22Rv1 (cell line): Measurements from ENCODE around the gene AOPEP.

ENCODE experiments used
- H3K27ac ChIP-seq: fragments of 450-650 bp; 2 replicates; pipeline ENCODE4 v1.5.1; 2017
- ZFX ChIP-seq: fragments of 450-650 bp; IDR thresholded peaks from 2 replicates; pipeline ENCODE4 v1.6.1; 2017; ENCODE audit warnings: antibody characterized with exemption, borderline replicate concordance
- TF ChIP-seq, protein P1 (sequence below): fragments of 450-650 bp; IDR thresholded peaks from 2 replicates; pipeline ENCODE4 v1.5.1; 2017; ENCODE audit warnings: mild to moderate bottlenecking

AOPEP gene

DNA sequence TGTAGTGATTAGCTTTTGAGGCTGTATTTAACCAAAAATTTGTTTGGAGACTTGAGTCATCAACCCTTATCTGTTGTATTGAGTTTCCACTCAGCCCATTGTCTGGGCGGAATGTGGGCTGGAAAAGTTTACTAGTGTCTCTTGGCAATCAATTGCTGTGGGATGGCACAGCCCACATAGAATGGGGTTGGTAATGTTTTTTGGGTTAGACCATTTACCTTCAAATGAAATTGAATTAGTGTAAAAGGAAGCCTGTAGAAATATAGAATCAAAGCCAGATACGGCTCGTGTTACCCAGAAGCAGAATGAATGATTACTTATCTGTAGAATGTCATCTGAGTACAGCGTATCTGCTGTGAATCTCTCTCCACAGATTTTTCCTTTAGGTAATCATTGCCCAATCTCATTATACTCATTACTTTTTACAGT lies 142.9 kb downstream of the AOPEP start:
- no peak overlapping the region for H3K27ac ChIP-seq

DNA sequence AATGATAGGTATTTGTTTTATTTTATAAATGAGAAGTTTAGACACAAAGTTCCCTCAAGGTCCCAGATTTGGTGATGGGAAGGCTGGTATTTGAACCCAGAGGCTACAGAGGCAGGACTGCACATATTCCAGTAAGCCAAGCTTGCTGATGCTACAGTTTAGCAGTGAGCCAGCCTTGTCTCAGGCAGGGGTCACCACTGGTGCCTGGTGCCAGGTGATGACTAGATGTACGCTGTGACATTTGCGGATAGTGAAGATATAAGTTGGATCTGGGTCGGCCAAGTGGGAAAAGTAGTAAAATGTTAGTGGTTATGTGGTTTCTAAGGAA lies 143.9 kb downstream of the AOPEP start:
- no peak overlapping the region for H3K27ac ChIP-seq
- no peak for TF ChIP-seq ZFX
- TF ChIP-seq, protein P1, sequence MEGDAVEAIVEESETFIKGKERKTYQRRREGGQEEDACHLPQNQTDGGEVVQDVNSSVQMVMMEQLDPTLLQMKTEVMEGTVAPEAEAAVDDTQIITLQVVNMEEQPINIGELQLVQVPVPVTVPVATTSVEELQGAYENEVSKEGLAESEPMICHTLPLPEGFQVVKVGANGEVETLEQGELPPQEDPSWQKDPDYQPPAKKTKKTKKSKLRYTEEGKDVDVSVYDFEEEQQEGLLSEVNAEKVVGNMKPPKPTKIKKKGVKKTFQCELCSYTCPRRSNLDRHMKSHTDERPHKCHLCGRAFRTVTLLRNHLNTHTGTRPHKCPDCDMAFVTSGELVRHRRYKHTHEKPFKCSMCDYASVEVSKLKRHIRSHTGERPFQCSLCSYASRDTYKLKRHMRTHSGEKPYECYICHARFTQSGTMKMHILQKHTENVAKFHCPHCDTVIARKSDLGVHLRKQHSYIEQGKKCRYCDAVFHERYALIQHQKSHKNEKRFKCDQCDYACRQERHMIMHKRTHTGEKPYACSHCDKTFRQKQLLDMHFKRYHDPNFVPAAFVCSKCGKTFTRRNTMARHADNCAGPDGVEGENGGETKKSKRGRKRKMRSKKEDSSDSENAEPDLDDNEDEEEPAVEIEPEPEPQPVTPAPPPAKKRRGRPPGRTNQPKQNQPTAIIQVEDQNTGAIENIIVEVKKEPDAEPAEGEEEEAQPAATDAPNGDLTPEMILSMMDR = no peak

More for the DNA sequence above, 142.9 kb downstream of the AOPEP start:
- TF ChIP-seq, protein P1 = no peak
- no peak for TF ChIP-seq ZFX

DNA sequence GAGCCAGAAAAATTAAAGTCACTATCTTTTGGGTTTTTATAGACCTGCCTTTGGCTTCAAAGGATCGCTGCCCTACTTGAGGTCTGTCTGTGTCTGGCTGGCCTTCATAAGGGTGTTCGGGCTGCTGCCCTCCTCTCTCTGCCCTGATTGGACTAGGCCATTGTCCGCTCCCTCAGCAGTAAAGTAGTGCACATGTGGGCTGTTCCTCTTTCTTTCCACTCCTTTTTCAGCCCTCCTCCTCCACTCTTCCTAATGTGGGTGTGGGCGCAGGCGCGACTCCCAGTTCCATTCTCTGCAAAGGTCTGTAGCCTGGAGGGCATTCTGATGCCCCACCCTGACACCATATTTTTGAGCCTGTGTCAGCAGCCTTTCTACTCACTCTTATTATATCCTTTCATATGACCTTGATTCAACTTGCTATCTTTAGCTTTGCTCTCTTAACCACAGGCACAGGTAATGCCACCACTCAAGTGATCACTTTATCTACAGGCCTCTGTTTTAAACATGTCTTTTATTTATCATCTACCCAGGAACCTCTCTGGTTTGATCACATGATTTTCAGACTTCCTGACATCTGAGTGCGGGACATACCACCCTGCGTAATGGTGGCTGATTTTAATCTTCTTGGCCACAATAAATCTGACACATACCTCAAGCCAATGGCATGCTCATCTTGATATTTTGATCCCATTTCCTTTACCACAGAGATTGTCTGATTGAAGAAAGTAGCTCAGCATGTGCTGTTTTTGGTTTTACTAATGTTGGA lies 144.5 kb downstream of the AOPEP start:
- no peak overlapping the region for H3K27ac ChIP-seq

DNA sequence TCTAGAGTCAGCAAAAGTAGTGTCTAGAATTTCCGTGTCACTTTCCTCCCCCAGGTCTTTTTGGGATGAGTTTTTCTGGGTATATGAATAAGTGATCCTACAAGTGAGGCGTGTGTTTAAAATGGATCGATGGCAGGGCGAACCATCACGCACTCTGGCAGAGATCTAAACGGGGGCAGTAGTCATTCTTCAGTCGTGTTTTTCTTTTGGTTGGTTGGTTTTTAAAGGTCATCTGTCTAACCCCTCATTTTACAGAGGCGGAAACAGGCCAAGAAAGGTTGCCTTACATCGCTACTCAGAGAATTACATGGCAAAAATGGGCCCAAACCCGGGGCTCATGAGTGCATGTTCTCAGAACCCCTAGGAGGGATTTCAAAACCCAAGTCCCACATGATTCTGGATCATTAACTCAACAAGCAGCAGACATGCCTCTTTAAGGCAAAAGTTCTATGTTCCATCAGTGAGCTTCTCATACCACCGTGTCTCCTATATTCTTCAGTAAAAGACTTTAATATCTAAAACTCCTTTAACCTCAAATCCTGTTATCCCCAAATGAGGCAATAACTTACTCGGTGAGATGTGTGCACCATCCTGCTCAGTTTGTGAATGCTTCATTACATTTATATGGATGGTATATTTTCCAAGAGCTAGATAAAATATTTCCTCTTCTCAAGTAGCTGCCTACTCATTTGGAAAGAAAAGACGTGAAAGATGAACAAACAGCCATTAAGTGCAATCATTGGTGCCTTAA lies 145.8 kb downstream of the AOPEP start:
- H3K27ac ChIP-seq = no peak overlapping the region
- TF ChIP-seq, protein P1 = no peak
- TF ChIP-seq ZFX = no peak

More for the DNA sequence above, 144.5 kb downstream of the AOPEP start:
- TF ChIP-seq ZFX = no peak
- TF ChIP-seq, protein P1 = no peak

DNA sequence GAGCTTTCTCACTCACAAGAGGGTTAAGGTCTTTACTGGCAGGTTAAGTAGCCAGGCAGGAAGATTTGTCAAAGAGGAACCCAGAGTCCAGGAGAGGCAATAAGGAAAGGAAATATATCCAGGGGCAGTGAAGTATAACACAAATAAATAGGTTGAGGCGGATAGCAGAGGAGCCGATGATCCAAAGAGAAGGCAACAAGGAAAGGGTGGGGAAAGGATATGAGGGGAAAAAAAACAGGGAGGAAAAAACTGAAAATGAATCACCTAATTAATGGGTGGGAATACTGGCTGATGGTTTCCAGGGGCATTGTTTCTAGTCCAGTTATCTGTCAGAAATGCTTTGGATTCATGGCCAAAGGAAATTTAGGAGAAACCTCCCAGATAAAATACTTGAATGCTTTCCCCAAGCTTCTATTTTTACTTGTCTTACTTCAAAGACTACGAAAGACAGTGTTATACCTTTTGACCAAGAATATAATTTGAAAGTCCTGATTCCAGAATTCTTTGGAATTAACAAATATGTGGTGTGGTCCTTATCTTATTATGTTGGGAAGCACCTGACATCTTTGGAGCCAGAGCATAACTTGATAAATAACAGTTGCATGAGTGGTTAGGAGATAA lies 146.5 kb downstream of the AOPEP start:
- TF ChIP-seq, protein P1 = no peak
- TF ChIP-seq ZFX = no peak

DNA sequence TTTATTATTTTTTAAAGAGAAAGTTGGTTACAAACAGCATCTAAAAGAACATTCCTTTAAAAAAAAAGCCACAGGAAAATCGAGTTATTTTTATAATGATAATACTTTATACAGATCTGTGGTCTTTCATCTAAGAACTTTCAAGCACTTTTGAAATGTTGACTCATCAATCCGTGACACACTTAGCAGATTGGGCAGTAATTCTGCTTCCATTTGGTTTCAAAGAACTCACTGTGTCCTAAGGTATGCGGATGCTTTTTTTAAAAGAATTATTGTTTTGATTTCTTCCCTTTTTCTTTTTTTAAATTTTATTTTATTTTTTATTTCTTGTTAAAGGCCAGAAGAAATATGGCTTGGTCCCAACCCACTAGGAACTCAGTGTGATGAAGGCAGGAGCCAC lies 147.8 kb downstream of the AOPEP start:
- TF ChIP-seq ZFX = no peak
- TF ChIP-seq, protein P1 = no peak
- no peak overlapping the region for H3K27ac ChIP-seq

More for the DNA sequence above, 146.5 kb downstream of the AOPEP start:
- H3K27ac ChIP-seq = no peak overlapping the region
